Endothelial cell of umbilical vein (primary cell): Measurements from ENCODE around the gene LRP1-AS. TPM values are rescaled to one million over a fixed set of nuclear protein-coding genes. Genes with fewer than 3 reads are reported as not detected.

Experiments used
- BruUV-seq: library from RNA; stranded (reverse); fragments of 400-500 nt; replicated peaks from 2 replicates; lab custom pipeline; 2021; lab: Mats Ljungman, UMichigan
- CTCF ChIA-PET: fragments of 300-600, 350-600 bp; sonication (Branson Sonifier 250); formaldehyde crosslinking; loops from one replicate; lab custom pipeline; 2021; ENCODE audit warnings: antibody characterized with exemption, inconsistent platforms; lab: Charles Lee
- POLR2A ChIA-PET: fragments of 300-600, 350-600 bp; sonication (Branson Sonifier 250); formaldehyde crosslinking; loops from one replicate; lab custom pipeline; 2021; ENCODE audit warnings: antibody characterized with exemption, inconsistent platforms; lab: Charles Lee
- DNase-seq: peaks from one replicate; pipeline ENCODE4 v3.0.0-alpha.2; 2011; ENCODE audit warnings: low read depth, low spot score
- FAIRE-seq: peaks from 2 replicates; lab custom pipeline; 2011; peaks lifted over from hg19 to GRCh38; lab: Jason Lieb, UNC
- H2AFZ ChIP-seq: 2 replicates; pipeline ENCODE4 v1.6.0; 2012; ENCODE audit warnings: low read depth, low read length, control low read depth, inconsistent platforms
- H3K27ac ChIP-seq: 2 replicates; pipeline ENCODE4 v1.5.1; 2011; ENCODE audit warnings: low read depth, mild to moderate bottlenecking, control low read depth, low read length, moderate library complexity; ENCODE audit not compliant: insufficient read depth
- H3K27me3 ChIP-seq, 2 experiments: 2 replicates each; pipeline versions ENCODE4 v1.6.0 to v1.6.1; 2011; ENCODE audit warnings: low read length in 2 of 2, mixed read lengths in 1 of 2; ENCODE audit not compliant: control insufficient read depth in 2 of 2, insufficient read depth in 2 of 2
- H3K36me3 ChIP-seq, 2 experiments: 2 replicates in 1 of 2; 3 replicates in 1 of 2; pipeline ENCODE4 v1.5.1; 2011; ENCODE audit warnings: low read length in 2 of 2, mild to moderate bottlenecking in 1 of 2, moderate library complexity in 1 of 2; ENCODE audit not compliant: control insufficient read depth in 2 of 2, insufficient read depth in 2 of 2; ENCODE audit errors: extremely low read depth in 1 of 2
- H3K4me1 ChIP-seq: 3 replicates; pipeline ENCODE4 v1.5.1; 2011; ENCODE audit warnings: mild to moderate bottlenecking, low read length; ENCODE audit not compliant: control insufficient read depth, insufficient read depth; ENCODE audit errors: extremely low read depth
- H3K4me2 ChIP-seq: 2 replicates; pipeline ENCODE4 v1.6.1; 2011; ENCODE audit warnings: low read length, control low read depth, mixed read lengths; ENCODE audit not compliant: insufficient read depth
- H3K4me3 ChIP-seq, 3 experiments: fragments of 200-600 bp in 1 of 3; sonication (generic), shearing (Covaris generic) in 1 of 3; replicated peaks in 1 of 3; 2 replicates each; pipeline ENCODE4 v1.5.1; 2011 to 2016; ENCODE audit warnings: control low read depth in 3 of 3, low read length in 3 of 3, mild to moderate bottlenecking in 2 of 3, inconsistent platforms in 1 of 3, low read depth in 1 of 3, moderate library complexity in 1 of 3; ENCODE audit not compliant: insufficient read depth in 1 of 3
- H3K79me2 ChIP-seq: 2 replicates; pipeline ENCODE4 v1.6.0; 2012; ENCODE audit warnings: low read length, inconsistent platforms; ENCODE audit not compliant: control insufficient read depth, insufficient read depth
- H3K9ac ChIP-seq: replicated peaks from 2 replicates; pipeline ENCODE3; 2011; ENCODE audit warnings: low read length, control low read depth; ENCODE audit not compliant: insufficient read depth; ENCODE audit errors: extremely low read depth
- H3K9me1 ChIP-seq: replicated peaks from 3 replicates; pipeline ENCODE4 v1.6.0; 2011; ENCODE audit warnings: mild to moderate bottlenecking, low read length; ENCODE audit not compliant: control insufficient read depth, insufficient read depth; ENCODE audit errors: extremely low read depth
- H3K9me3 ChIP-seq: replicated peaks from 2 replicates; pipeline ENCODE4 v1.5.1; 2012; ENCODE audit warnings: low read length, inconsistent platforms; ENCODE audit not compliant: control insufficient read depth, insufficient read depth
- H4K20me1 ChIP-seq: replicated peaks from 2 replicates; pipeline ENCODE3; 2011; ENCODE audit warnings: mild to moderate bottlenecking, low read length; ENCODE audit not compliant: control insufficient read depth, insufficient read depth; ENCODE audit errors: extremely low read depth
- CTCF ChIP-seq, 2 donors: IDR thresholded peaks; 1 replicate in 1 of 2; 2 replicates in 1 of 2; pipeline ENCODE4 v1.5.1; 2011; ENCODE audit warnings: low read length in 2 of 2, mild to moderate bottlenecking in 2 of 2, moderate library complexity in 2 of 2, control low read depth in 1 of 2, inconsistent platforms in 1 of 2, low read depth in 1 of 2; ENCODE audit not compliant: insufficient read depth in 1 of 2; ENCODE audit errors: extremely low read depth in 1 of 2
- EZH2 ChIP-seq: IDR thresholded peaks from 2 replicates; pipeline ENCODE4 v1.6.1; 2012; ENCODE audit warnings: borderline replicate concordance, low read depth, mild to moderate bottlenecking, moderate library complexity, low read length, inconsistent platforms; ENCODE audit not compliant: severe bottlenecking
- FOS ChIP-seq: IDR thresholded peaks from 2 replicates; pipeline ENCODE4 v1.6.1; 2011; ENCODE audit warnings: mild to moderate bottlenecking, low read length, moderate library complexity, borderline replicate concordance; ENCODE audit not compliant: insufficient read depth
- GATA2 ChIP-seq: IDR thresholded peaks from 2 replicates; pipeline ENCODE4 v1.7.0; 2011; ENCODE audit warnings: low read depth, mild to moderate bottlenecking, moderate library complexity, mixed read lengths, low read length; ENCODE audit not compliant: insufficient read length, insufficient read depth
- JUN ChIP-seq: IDR thresholded peaks from 2 replicates; pipeline ENCODE4 v1.6.1; 2011; ENCODE audit warnings: borderline replicate concordance, low read depth; ENCODE audit not compliant: insufficient read length, insufficient read depth
- MAX ChIP-seq: IDR thresholded peaks from 2 replicates; pipeline ENCODE4 v1.6.1; 2011; ENCODE audit not compliant: insufficient read depth, insufficient read length
- MYC ChIP-seq: IDR thresholded peaks from one replicate; pipeline ENCODE4 v1.6.1; 2011; ENCODE audit warnings: mild to moderate bottlenecking, low read depth, low read length
- POLR2A ChIP-seq: IDR thresholded peaks from 2 replicates; pipeline ENCODE4 v1.6.1; 2012; ENCODE audit warnings: low read depth, mild to moderate bottlenecking, control low read depth, low read length
- POLR2AphosphoS5 ChIP-seq: IDR thresholded peaks from 2 replicates; pipeline ENCODE4 v1.6.1; 2012; ENCODE audit warnings: low read depth, mild to moderate bottlenecking, control low read depth, low read length, moderate library complexity; ENCODE audit not compliant: insufficient read depth
- dilution Hi-C: fragments of 300-500 bp; cut with MboI; formaldehyde crosslinking; loops from one replicate; pipeline ENCODE4 v1.15.0; 2019; ENCODE audit warnings: low sequenced_read_pairs; ENCODE audit not compliant: extremely low pct_ligation_motif_present
- intact Hi-C: fragments of 100-400 bp; cut with micrococcal nuclease; formaldehyde crosslinking; loops from one replicate; pipeline ENCODE4 v1.10.0; 2022
- polyA plus RNA-seq, 4 experiments: library from polyadenylated mRNA; depleted of rRNA in 3 of 4; stranded (reverse) in 3 of 4; unstranded in 1 of 4; fragments of >200 nt; gene quantifications; 2 replicates each; pipeline versions ENCODE4 v1.2.1 to v1.2.3, GENCODE V29; 2011 to 2012; ENCODE audit warnings: missing spikeins in 1 of 4
- total RNA-seq: library from RNA; stranded (reverse); gene quantifications from 2 replicates; pipeline ENCODE4 v1.2.3, GENCODE V29; 2021

The LRP1-AS gene
- total and polyA plus RNA-seq, 2 donors (not counting 3 experiments of a cell fraction or from before 2014, with no cell fraction given): not detected

- H2AFZ ChIP-seq: no peak overlapping the region
- no peaks in the 10 kb centered on the region for H3K36me3 ChIP-seq
- intact Hi-C loops (no loop called here), dilution Hi-C loops (no loop called here)
- no peaks in the 10 kb centered on the region for H3K79me2 ChIP-seq
- FAIRE-seq: no peak
- BruUV-seq: no TSS peak
- no peak overlapping the region for H3K4me3 ChIP-seq
- no peak overlapping the region for H3K27ac ChIP-seq
- no peak overlapping the region for H3K9ac ChIP-seq
- TF ChIP-seq JUN: no peak
- TF ChIP-seq MYC: no peak
- TF ChIP-seq POLR2AphosphoS5: no peak
- TF ChIP-seq POLR2A: no peak
- TF ChIP-seq FOS: no peak
- ChIA-PET POLR2A (interaction anchor here (0.5 kb wide), 1 partner anchor 174 kb away, joined by 6 read pairs; no protein-coding TSS in a partner anchor), CTCF (interaction anchor here (1.0 to 1.9 kb wide), 3 partner anchors 10 to 47 kb away, joined by 3 to 5 read pairs (median 4); no protein-coding TSS in a partner anchor)
- H3K27me3 ChIP-seq: no peaks in the 10 kb centered on the region
- no peak overlapping the region for H3K4me2 ChIP-seq
- no peaks in the 10 kb centered on the region for H3K9me3 ChIP-seq
- no peaks in the 10 kb centered on the region for H3K9me1 ChIP-seq
- no peaks in the 10 kb centered on the region for H3K4me1 ChIP-seq
- no peaks in the 10 kb centered on the region for H4K20me1 ChIP-seq
- no peak for DNase-seq
Measured at GRCh38 chr12:57195611-57196371, 48.4 kb upstream of the LRP1-AS start.

GRCh38 chr12:57195186-57195585, 47.8 kb upstream of the LRP1-AS start:
- TF ChIP-seq MYC: no peak
- no peak for TF ChIP-seq JUN
- no peak for TF ChIP-seq GATA2
- TF ChIP-seq CTCF (IDR thresholded peaks at IDR 0.05; ENCODE audit: extremely low read depth in 1 of 2, insufficient read depth in 1 of 2, low read depth in 1 of 2, low read length in 2 of 2): no peak
- no peak for TF ChIP-seq POLR2AphosphoS5
- TF ChIP-seq MAX: no peak
- no peak for TF ChIP-seq POLR2A
- no peak for TF ChIP-seq FOS
- TF ChIP-seq EZH2: no peak
- no peaks in the 10 kb centered on the region for H3K27me3 ChIP-seq
- H3K36me3 ChIP-seq: no peaks in the 10 kb centered on the region
- BruUV-seq: no TSS peak
- no peaks in the 10 kb centered on the region for H3K9me3 ChIP-seq
- POLR2A ChIA-PET: interaction anchor here (0.5 kb wide), 1 partner anchor 174 kb away, joined by 6 read pairs; no protein-coding TSS in a partner anchor
- no peak overlapping the region for H3K4me2 ChIP-seq
- no peak overlapping the region for H2AFZ ChIP-seq
- no peak overlapping the region for H3K4me3 ChIP-seq
- FAIRE-seq (no peak), DNase-seq (no peak)
- no peaks in the 10 kb centered on the region for H4K20me1 ChIP-seq
- no peak overlapping the region for H3K27ac ChIP-seq
- H3K4me1 ChIP-seq: no peaks in the 10 kb centered on the region
- intact Hi-C loops: no loop called here
- H3K9me1 ChIP-seq: no peaks in the 10 kb centered on the region
- dilution Hi-C loops: no loop called here
- CTCF ChIA-PET: interaction anchor here (0.9 to 1.9 kb wide), 4 partner anchors 9 to 71 kb away, joined by 3 to 5 read pairs (median 4); no protein-coding TSS in a partner anchor
- no peaks in the 10 kb centered on the region for H3K79me2 ChIP-seq
- H3K9ac ChIP-seq: no peak overlapping the region
